HG03575 (cell line): Measurements from ENCODE around the gene GAB2.
"Not testable (repeated sequence)": the region's sequence is repeated elsewhere in the genome, so short reads cannot be mapped to it uniquely, and the experiment has no call there.

Source experiments
- ATAC-seq: cut with Tn5 transposase; IDR thresholded peaks from one replicate; pipeline ENCODE4 v1.9.1; 2021; ENCODE audit not compliant: unreplicated experiment, insufficient number of reproducible peaks, low FRiP score; ENCODE audit errors: extremely low read depth

GAB2 gene

DNA sequence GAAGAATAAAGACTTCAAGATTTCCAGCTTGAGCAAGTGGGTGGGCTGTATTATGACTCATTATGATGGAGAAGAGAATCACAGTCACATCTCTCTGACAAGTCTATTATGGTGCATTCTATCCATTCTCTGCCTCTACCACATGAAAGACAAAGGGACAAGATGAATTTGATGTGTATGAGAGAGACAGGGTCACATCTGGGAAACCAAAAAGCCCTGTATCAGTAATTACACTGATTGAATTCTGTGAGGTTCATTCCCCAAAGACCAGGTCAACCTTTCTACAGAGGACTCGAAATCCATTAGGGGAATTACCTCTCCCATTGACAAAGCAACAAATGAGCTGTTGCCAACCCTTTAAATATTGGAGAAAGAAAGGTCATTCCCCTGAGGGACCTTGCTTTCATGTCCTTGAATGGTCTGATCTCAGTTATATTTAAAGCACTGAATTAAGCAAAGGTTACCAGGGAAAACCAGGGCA is 119.3 kb downstream of the GAB2 start:
- ATAC-seq: no peak

DNA sequence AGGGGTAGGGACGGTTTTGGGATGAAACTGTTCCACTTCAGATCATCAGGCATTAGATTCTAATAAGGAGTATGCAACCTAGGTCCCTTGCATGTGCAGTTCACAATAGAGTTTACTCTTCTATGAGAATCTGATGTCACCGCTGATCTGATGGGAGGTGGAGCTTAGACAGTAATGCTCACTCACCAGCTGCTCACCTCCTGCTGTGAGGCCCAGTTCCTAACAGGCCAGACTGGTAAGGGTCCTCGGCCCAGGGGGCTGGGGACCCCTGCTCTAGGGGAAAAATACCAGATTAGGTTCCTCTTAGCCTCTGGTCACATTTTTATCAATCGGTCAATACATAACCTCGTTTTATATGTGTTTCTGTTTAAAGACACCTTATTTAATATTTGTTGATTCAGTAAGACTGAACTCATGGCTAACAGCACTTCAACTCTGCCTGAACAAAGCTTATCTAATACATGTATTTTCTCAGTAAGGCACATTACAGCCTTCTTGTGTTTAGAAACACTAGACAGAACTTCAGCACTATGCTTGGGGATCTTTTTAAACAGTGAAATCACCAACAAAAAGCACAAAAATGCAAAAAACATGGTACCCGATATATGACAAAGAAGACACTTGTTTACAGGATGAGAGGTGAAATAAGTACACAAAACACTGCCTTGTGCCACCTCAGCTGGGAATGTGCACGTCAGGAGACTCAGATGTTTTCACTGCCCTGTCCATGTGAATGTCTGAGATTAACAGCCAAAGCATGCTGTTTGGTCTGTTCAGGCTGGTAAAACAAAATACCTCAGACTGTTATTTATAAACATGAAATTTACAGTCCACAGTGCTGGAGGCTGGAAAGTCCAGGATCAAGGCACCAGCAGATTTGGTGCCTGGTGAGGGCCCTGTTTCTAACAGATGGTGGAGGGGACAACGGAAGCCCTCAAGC is 121.4 kb downstream of the GAB2 start:
- no peak for ATAC-seq

DNA sequence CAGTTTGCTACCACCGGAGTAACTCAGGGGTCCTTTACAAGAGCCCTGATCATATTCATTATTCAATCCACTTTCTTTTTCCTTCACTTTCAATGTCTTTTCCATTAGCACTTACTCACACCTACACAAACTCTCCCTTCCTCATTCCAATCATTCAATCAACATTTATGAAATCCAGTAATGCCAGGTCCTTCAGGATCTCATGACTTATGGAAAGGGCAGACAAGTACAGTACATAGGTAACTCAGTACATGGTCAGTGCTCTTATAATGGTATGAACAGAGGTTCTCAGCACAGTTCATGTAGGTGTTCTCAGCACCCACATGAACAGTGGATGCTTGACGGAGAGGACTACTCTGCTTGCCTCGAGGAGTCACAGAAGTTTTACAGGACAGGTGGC is 122.3 kb downstream of the GAB2 start:
- ATAC-seq: no peak

DNA sequence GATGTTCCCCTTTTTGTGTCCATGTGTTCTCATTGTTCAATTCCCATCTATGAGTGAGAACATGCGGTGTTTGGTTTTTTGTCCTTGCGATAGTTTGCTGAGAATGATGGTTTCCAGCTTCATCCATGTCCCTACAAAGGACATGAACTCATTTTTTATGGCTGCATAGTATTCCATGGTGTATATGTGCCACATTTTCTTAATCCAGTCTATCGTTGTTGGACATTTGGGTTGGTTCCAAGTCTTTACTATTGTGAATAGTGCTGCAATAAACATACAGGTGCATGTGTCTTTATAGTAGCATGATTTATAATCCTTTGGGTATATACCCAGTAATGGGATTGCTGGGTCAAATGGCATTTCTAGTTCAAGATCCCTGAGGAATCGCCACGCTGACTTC is 123.5 kb downstream of the GAB2 start:
- ATAC-seq: not testable (repeated sequence)

DNA sequence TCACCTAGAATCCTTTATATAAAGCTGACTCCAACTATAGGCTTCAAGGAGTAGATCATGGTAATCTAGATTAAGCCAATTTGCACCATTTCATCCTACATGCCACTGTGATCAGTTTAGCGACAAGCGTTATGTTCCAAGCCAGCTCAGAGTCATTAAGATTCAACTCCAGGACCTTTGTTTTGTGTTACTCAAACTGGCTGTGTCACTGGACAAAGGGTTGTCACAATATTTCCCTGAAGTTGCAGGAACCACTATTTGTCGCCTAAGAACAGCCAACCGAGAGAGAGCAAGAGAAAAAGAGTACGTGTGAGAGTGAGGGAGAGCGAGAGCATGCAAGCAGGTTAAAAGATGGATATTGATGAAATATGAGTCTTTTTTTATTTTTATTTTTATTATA is 124.1 kb downstream of the GAB2 start:
- ATAC-seq: no peak

DNA sequence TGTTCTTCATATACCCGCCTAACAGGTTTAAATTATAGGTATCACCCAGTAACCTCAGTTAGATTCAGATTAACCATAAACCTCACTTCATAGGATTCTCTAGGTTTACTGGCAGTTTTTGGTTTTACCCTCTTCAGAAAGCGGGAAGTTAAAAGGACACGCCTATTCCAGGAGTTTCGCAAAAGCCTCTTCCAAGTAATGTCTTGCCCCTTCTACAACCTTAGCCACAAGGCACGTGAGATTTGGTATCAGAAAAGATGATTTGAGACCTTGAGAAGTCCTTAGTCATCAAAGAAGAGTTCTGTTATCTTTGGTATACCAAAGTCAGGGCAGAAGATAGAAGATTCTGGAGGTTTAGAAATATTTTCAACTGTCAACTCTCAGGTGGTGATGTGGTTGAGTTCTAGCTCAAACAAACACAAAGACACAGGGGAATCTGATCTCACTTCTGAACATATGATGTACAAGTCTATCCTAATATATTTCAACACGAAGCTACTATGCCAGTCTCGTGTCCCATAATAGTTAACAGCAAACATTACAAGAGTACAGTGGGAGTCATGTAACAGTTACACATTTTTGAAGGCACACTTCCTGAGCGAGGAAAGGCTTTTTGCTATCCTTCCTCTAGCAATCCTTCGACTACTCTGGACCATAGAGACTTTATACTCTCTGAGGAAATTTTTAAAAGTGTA is 125.4 kb downstream of the GAB2 start:
- no peak for ATAC-seq

DNA sequence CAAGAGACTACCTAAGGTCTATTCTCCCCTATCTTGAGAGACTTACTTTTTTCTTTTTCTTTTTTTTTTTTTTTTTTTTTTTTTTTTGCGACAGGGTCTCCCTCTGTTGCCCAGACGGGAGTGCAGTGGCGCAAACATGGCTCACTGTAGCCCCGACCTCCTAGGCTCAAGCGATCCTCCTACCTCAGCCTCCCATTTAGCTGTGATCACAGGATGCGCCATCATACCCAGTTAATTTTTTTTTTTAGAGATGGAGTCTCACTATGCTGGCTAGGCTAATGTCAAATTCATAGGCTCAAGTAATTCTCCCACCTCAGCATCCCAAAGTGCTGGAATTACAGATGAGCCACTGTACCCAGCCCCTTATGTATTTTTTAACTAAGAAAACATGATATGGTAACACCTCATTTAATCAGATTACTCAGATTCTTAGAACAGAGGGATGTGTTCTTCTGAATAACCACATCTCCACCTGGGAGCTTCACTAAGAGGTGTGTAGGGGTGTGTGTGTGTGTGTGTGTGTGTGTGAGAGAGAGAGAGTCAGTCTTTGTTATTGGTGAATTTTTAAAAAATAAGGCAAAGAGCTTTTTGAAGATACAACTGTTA is 126.0 kb downstream of the GAB2 start:
- no peak for ATAC-seq

DNA sequence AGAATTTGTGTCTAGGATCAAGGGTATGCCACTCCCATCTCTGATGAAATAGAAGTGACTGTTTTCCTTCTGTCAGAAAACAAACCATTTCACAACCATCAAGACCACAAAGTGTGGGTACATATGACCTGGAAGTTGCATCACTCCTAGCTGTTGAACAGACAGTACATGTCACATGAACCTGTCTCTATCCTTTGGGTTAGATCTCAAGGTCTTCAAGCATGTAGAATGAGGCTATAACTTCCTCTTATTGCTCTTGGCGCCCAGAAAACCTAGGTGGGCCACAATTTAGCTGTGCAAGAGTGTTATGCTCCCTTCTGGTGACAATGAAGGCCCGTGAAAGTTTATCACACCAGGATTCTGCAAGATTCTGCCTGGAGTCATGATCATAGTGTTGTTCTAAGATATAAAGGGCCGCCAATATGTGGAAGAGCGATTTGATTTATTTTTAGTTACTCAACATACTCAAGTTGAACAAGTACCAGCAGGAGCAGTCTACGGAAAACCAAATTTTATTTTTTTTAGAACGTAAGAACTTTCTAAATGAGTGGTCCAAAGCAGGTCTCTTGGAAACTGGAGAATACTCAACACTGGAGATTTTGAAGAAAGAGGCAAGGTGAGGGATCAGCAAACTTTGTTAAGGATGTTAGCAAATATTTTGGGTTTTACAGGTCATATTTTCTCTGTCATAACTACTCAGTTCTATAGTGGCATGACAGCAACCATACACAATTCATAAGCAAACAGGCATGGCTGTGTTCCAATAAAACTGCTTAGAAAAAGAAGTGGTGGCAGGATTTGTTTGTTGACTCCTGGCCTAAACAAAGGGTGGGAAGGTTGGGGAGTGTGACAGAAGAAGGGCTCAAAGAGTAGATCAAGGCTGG is 127.1 kb downstream of the GAB2 start:
- ATAC-seq: no peak

DNA sequence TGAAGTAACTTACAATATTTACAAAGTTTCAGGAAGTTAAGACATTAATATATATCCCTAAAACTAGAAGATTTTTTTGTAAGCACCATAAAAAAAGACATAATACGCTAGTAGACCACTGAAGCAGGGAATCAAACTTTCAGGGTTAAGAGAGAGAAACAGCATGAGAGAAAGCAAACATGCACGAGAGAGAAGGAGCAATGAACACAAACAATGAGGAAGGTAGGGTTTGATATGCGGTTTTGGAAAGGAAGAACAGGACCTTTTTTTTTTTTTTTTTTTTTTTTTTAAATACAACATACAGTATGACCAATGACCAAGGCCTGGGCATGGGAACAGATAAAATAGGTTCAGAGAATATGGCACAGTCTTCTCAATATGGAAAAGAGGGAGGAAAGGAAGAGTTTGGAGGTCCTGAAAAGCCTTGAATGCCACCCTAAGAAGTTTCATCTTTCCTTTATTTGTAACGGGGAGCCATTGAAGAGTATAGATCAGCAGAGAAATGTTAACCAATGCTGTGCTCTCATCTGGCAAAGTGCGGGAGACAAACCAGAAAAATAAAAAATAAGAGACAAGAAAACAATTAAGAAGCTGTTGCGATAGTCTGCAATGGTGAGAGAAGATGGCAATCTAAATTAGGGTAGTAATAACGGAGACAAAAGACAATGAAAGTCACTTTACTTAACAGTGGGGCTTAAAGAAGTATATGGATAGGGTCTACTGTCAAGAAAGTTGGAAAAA is 127.9 kb downstream of the GAB2 start:
- ATAC-seq: no peak

DNA sequence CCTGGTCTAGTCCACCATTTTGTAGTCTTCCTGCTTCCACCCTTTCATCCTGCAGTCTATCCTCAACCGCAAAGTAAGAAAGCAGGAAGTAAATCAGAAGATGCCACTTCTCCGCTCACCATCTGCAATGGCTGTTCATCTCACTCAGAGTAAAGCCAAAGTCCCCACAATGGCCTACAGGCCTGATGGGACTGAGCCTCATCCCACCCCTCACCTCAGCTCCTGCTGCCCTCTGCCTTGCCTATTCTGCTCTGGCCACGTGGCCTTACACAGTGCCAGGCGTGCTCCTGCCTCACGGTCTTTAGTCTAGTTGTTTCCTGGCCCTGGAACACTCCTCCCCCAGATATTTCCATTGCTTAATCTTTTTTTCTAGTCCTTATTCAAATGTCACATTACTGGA is 133.4 kb downstream of the GAB2 start:
- ATAC-seq: no peak

DNA sequence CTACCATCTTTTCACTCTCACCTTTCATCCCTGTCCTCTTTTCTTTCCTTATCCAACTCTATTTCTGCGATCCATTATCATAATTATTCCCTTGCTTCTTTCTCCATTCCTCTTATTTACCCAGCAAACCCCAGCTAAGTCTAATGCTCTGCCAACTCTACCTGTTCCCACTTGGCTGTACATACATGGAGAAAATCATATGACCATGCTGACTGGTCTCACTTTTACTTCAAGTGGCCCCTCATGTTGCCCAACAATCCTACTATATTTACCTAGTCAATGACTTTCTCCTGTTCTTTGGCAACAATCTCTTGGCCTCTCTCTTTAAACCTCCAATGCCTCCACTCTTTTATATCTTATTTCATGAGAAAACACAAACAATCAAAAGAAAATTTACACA is 134.8 kb downstream of the GAB2 start:
- no peak for ATAC-seq

DNA sequence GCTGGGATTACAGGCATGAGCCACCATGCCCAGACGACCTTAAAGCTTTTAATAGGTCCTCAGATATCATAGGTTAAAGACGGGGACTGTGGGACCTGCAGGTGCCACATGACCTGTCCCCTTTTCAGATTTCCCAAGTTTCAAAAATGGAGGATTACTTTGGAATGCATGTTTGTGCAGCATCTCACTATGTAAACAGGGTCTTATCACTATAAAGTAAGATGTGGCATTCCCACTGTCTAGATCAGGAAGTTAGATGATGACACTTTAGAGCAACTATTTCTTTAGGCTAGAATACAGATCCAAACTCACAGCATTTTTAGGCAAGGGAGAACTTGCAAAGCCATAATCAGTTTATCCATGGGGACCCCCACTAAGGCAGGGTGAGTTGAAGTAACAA is 136.1 kb downstream of the GAB2 start:
- no peak for ATAC-seq

DNA sequence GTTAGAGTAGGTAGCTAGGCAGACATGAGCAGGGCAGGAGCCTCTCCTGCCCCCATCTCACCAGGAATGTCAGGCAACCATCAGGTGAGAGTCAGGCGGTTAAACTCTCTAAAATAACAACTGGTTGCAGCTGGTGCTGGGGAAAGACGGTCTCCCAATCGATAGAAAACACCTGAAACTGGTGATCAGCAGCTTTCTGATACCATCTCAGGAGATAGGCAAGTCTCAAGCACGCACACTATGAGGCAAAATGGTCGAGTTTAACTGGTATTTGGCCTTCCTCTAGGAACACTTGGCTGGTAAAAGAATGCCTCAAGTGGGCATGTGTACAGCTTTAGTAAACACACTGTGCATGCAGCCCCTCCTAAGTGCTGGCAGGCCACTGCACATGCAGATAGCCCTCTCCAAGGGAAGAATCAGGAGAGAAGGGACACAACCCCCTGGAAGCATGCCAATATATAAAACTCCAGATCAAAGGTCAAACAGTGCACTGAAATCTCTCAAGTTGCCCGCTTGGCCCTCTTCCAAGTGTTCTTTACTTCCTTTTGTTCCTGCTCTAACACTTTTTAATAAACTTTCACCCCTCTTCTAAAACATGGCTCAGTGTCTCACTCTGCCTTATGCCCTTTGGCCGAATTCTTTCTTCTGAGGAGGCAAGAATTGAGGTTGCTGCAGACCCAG is 140.2 kb downstream of the GAB2 start:
- ATAC-seq: no peak

DNA sequence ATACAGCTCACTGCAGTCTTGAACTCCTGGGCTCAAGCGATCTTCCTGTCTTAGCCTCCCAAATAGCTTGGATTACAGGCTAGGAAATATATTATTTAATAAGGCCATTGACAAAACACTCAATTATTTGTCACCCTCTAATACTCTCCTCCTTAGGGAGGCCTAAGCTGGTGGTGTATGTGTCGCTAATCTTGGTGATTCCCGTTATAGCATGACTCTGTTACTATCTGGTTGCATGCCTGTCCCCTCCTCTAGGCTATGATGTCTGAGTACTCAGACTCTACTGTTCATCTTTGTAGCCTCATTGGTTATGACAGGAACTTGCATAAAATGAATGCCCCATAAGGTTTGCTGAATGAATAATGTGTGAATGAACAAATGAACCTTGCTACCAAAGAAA is 141.3 kb downstream of the GAB2 start:
- no peak for ATAC-seq

DNA sequence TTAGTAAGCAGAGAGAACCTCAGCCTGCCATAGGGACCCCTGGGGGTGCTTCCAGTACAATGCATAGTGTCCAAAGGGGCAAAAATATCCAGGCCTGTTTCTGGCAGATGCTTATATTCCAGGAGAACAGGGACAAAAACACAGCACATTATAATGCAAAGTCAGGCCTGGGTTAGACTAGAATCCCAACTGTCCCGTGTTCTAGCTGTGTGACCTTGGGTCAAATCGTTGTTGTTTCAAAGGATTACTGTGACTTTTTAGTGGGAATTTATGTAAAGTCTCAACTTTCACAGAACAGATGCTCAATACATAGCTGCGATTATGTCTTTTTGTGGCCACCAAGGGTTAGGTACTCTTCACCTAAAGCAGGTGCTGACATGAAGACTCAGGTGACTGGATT is 142.9 kb downstream of the GAB2 start:
- no peak for ATAC-seq

DNA sequence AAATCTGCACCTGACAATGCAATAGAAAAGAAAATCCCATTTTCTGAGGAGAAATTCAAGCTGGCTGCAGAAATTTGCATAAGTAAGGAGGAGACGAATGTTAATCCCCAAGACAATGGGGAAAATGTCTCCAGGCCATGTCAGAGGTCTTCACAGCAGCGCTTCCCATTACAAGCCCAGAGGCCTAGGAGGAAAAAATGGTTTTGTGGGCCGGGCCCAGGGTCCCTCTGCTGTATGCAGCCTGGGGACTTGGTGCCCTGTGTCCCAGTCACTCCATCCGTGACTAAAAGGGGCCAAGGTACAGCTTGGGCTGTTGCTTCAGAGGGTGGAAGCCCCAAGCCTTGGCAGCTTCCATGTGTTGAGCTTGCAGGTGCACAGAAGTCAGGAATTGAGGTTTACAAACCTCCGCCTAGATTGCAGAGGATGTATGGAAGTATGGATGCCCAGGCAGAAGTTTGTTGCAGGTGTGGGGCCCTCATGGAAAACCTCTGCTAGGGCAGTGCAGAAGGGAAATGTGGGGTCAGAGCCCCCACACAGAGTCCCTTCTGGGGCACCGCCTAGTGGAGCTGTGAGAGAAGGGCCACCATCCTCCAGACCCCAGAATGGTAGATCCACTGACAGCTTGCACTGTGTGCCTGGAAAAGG is 144.9 kb downstream of the GAB2 start:
- ATAC-seq: not testable (repeated sequence)

DNA sequence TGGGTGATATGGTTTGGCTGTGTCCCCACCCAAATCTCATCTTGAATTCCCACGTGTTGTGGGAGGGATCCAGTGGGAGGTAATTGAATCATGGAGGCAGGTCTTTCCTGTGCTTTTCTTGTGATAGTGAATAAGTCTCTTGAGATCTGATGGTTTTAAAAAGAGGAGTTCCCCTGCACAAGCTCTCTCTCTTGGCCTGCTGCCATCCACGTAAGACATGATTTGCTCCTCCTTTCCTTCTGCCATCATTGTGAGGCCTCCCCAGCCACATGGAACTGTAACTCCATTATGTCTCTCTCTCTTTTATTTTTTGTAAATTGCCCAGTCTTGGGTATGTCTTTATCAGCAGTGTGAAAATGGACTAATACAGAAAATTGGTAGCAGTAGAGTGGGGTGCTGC is 145.8 kb downstream of the GAB2 start:
- not testable (repeated sequence) for ATAC-seq
